Globus pallidus (tissue), 1 donor: Measurements from ENCODE around the gene ARHGAP4.
A peak's percentile ranks its signal among the peaks of the same experiment; 100 is the strongest.

ENCODE experiments used
- DNase-seq: peaks from one replicate; pipeline ENCODE4 v3.0.0-alpha.2; 2015; ENCODE audit warnings: low spot score

ARHGAP4 gene

GRCh38 chrX:153925739-153926551 is at the start of gene ARHGAP4:
Gene ARHGAP4 (minus strand): TSS chrX:153926264. CDS start chrX:153926202, 62 bp downstream.
- no peak for DNase-seq

- no peak for DNase-seq
Measured at GRCh38 chrX:153974726-153975286, 48.7 kb upstream of the ARHGAP4 start.

- no peak for DNase-seq
Measured at GRCh38 chrX:153974003-153974725, 48.1 kb upstream of the ARHGAP4 start.

- no peak for DNase-seq
Measured at GRCh38 chrX:153973127-153974002, 47.3 kb upstream of the ARHGAP4 start.

GRCh38 chrX:153972368-153973126 is 46.5 kb upstream of the ARHGAP4 start, which contains the start of gene TMEM187:
Gene TMEM187 (plus strand): TSS chrX:153972754. CDS start chrX:153982063, 9,309 bp downstream.
- peak; percentile 78 for DNase-seq

- DNase-seq = peak; percentile 88
Measured at GRCh38 chrX:153971450-153972367, 45.6 kb upstream of the ARHGAP4 start, which contains the start of gene HCFC1. Gene HCFC1 (minus strand): TSS chrX:153971818. CDS start chrX:153970840, 978 bp downstream.

GRCh38 chrX:153971124-153971449 is 45.0 kb upstream of the ARHGAP4 start:
- DNase-seq = peak; percentile 89

GRCh38 chrX:153970357-153971123 is 44.5 kb upstream of the ARHGAP4 start:
- peak; percentile 78 for DNase-seq

GRCh38 chrX:153969904-153970356 is 43.9 kb upstream of the ARHGAP4 start:
- peak; percentile 69 for DNase-seq

GRCh38 chrX:153969125-153969903 is 43.2 kb upstream of the ARHGAP4 start:
- DNase-seq = no peak

GRCh38 chrX:153968754-153969124 is 42.7 kb upstream of the ARHGAP4 start:
- DNase-seq = no peak

- DNase-seq = no peak
Measured at GRCh38 chrX:153968255-153968654, 42.2 kb upstream of the ARHGAP4 start.

- no peak for DNase-seq
Measured at GRCh38 chrX:153967536-153968224, 41.6 kb upstream of the ARHGAP4 start.

- no peak for DNase-seq
Measured at GRCh38 chrX:153966841-153967535, 40.9 kb upstream of the ARHGAP4 start.

- no peak for DNase-seq
Measured at GRCh38 chrX:153966283-153966688, 40.2 kb upstream of the ARHGAP4 start.

- no peak for DNase-seq
Measured at GRCh38 chrX:153965406-153965805, 39.3 kb upstream of the ARHGAP4 start.

- DNase-seq = no peak
Measured at GRCh38 chrX:153964105-153964504, 38.0 kb upstream of the ARHGAP4 start.
